Germinal center (tissue), 1 donor: ENCODE measurements around the gene PIWIL4.
A peak's percentile ranks its signal among the peaks of the same experiment; 100 is the strongest.

ENCODE experiments used
- DNase-seq: peaks from one replicate; pipeline ENCODE4 v3.0.0; 2012; ENCODE audit warnings: mixed read lengths, low spot score

The PIWIL4 gene

DNA sequence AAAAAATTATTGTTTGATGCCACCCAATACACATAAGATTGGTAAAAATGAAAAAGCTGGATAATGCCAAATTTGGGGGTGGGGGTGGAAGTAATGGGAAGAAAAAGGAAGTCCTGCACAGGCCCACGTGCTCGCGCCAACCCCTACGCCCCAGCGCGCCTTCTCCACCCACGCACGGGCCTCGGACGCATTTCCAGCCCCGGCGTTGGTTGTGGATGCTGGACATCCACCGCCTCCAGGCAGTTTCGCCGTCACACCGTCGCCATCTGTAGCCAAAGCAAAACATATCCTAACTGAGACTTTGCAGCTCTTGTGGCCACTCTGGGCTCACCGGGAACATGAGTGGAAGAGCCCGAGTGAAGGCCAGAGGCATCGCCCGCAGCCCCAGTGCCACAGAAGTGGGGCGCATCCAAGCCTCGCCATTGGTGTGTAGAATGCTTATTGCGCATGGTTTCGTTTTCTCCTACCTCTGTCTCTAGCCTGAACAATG is at the start of gene PIWIL4:
PIWIL4 (plus strand) TSS at position 188 of the 490 bp plus-strand sequence; CDS start at position 339, 151 bp downstream.
- no peak for DNase-seq

DNA sequence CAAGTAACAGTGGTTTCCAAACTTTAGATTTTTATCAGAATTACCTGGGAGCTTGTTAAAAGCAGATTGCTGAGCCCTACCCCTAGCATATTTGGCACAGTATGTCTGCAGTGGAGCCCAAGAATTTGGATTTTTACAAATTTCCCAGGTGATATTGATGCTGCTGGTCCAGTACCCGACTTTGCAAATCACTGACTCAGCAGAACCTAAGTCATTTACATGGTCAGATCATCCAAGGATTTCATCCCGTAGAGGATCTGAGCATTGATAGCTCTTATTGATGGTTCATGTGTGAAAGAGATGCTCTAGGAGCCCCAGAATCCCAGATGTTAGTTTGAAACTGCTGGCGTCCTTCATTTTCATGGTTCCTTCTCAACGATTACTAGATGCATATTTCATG is 48.9 kb upstream of the PIWIL4 start:
- no peak for DNase-seq

DNA sequence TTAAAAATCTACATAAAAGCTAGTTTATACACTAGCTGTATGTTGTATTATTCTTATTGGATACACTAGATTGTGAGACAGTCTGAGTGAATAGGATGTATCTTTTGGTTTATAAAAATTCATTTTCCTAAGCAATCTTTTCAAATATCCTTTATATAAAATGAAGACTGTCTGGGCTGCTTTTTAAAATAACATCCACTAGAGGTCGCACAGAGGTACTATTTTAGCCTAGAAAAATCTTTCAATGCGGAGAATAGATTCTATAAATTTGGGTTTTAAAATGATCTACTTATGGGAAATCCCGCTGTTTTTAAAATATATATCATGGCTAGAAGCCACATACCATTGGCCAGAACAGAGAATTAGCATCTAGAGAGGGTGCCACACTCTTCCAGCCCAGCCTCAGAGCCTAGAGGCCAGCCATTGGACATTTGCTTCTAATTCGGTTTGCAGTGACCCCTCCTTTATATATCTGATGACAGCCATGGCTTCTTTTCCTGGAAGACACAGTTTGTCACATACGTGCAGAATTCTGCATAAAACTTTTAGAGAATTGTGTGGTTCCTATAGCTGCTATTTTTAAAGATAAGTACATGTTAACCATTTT is 47.6 kb upstream of the PIWIL4 start:
- DNase-seq, result peak; percentile 22

DNA sequence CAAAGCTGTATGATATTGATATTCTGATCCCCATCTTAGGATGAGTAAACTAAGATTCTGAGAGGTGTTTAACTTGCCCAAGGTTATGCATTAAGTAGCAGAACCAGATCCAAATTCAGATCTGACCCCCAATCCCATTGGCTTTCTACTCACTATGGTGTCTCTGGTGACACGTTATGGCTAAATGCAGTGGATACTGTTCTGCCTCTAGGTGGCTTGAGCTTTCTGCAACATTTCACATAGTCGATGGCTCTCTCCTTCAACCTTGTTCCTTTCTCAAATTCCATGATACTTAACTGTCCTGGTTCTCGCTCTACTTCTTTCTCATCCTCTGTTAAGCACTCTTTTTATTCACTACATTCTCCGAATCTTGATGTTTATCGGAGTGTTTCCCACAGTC is 45.5 kb upstream of the PIWIL4 start:
- DNase-seq, result no peak

DNA sequence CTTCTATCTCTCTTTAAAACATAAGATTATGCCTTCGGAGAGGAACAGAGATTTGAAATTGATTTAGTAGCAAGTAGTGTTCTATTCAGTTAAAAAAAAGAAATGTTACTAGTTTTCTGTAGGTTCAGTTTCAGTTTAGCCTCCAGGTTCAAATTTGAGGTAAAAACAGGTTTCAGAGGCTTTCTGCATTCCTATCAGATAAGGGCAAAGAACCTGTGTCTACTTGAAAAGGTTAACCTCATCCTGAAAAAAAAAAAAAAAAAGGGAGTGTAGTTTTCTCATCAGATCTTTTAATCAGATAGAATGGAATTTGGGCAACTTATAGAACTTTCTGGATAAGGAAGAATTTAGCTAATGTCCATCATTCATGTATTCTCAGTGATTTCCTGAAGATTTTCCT is 42.8 kb upstream of the PIWIL4 start:
- no peak for DNase-seq

DNA sequence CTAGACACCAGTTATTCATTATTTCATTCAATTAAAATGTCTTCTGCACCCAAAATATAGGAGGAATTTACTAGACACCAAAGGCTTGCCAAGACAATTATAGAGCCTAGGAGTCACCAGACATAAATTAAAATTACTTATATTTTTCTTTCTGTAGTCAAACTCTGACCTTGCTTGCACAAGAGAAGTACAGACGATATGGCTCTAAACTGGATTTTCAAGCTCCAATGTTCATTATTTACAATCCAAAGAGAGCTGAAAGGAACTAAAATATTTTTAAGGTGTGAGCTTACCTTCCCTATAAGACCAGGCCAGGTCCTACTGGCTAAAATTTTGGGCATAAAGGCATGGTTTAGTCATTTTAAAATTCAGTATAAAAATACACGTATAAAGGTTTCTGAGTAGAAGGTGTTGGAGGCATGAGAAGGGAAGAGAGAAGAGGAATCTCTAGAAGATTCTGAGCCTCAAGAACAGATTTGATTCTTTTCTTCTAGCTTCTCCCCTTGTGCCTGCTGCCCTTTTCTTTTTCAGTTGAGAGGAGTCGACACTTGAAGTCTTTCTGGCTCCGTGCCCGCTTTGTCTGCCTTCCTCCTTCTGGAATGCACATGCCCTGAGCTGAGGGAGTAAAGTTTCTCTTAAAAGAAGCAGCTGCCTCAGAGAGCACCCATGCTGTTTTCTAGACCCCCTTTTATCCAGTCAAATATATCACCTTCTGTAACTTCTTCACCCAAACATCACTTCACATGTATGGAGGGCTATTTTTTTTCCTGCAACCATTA is 41.4 kb upstream of the PIWIL4 start:
- no peak for DNase-seq

DNA sequence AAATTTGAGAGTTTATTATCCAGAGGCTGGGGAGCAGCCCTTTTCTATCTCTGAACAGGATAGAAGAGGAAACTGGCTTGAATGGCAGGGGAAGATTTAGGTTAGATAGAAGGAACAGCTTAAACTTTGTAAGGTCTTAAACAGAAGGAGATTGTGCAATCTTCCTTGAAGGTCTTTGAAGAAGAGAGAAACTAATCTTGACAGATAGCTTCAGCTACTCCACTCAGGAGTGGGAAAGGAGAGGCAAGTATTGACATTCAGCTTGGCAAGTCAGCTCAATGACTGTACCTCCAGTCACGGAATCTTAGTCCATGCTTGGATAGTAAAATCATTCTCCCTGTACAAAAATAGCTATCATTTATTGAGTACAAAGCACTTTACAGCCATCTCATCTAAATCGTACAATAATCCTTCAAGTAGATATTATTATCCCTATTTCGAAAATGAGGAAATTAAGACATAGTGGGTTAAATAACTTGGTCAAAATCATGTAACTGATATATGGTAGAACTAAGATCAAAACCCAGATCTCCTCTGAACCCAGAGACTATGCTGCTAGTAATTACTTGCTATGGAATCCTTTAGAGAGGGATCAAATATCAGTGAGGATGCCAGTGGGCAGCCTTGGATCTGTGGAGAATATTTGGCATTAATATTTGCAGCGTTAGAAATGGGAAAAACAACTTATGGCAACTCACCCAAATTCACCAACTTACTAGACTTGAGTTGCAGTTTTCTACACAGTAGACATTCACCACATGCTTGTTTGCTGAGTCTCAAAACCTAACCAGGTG is 40.3 kb upstream of the PIWIL4 start:
- no peak for DNase-seq

DNA sequence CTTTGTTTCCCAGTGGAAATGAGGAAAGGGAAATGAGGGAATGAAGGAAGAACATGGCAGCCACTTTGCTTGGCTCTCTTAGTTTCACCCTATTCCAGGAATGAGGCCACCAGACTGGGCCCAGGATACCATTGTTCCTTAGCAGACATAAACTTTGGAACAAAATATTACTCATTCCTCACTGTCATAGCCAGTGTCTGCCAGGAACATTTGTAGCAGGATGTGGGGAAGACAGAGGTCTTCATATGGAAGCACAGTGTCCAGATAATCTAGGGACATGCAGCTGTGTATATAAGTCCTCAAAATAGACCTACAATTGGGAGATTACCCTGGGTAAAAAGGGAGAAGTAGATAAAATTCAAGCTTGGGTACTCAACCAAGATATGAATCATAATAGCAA is 38.6 kb upstream of the PIWIL4 start:
- no peak for DNase-seq

DNA sequence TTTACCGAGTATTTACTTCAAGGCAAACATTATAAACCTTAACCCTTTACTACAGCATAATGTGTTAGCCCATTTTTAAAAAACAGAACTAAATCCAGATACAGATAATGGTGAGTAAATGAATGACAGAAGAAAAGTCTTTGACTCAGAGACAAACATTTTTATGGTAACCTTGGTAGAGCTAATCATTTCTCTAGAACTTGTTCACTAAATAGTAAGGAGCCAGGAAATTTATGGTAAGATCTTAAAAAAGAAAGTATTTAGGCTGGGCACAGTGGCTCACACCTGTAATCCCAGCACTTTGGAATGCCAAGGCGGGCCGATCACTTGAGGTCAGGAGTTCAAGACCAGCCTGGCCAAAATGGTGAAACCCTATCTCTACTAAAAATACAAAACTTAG is 35.0 kb upstream of the PIWIL4 start:
- no peak for DNase-seq

DNA sequence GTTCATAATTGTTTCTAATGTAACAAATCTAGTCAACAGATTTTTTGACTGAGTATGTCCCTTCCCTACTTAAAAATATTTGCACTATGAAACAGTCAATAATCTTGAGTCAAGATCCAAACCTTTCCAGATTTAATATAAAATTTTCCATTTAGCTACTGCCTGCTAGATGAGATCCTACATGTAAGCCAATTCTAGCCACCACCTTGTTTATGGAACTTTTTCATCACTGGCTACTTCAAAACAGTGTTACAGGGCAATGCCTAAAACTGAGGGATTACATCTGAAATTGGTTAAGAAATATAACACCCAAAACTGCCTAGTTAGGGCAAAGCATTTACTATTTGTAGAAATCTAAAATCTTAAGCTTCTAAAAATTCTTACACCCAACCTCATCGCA is 34.0 kb upstream of the PIWIL4 start:
- DNase-seq, result no peak

DNA sequence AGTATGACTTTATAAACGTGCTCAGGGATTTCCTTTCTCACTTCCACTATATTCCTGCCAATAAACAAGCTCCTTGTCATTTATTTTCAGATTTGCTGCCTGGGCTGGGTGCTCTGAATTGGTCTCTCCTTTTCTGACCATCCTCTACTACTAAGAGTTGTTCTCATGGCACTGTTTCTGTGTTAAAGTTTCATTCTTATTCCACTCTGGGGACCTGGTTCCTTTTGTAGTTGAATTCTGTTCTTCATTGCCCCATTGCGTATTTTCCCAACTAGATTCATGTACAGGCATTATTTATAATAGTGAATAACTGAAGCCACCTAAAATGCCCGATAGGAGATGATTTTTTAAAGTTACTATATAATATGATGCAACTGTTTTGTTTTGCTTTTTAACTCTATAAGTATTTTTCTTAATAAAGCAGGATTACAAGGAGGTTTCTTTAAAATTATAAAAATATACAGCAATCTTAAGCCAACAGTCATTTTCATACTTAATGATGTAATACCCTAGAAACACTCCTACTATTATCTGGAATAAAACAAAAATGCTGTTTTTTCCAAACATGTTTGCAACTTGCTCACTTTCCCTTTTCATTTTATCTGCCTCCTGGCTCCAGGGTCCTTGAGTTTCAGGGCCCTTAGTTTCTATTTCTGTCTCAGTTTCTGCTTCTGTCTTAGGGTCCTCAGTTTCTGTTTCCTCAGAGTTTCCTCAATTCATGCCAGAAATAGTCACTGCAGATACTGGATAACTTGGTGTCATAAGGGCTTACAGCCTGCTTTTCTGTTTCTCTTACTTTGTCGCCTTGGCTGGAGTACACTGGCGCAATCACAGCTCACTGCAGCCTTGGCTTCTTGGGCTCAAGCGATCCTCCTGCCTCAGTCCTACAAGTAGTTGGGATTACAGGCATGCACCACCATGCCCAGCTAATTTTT is 33.2 kb upstream of the PIWIL4 start:
- no peak for DNase-seq

DNA sequence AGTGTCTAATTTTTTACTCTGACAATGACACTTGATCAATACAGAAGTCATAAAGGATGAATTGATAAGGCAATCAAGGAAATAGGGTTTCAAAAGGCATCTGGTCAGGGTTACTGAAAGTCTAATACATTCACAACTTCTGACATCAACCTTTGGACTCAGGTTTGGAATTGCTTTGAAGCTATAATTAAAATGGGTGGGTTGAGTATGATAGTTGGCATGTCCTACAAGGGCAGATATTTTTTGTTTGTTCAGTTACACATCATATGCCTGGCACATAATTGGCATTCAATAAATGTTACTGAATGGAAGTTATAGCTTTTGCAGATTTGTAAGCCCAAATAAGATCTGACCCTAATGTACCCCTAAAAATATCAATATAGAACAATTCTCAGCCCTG is 30.8 kb upstream of the PIWIL4 start:
- no peak for DNase-seq

DNA sequence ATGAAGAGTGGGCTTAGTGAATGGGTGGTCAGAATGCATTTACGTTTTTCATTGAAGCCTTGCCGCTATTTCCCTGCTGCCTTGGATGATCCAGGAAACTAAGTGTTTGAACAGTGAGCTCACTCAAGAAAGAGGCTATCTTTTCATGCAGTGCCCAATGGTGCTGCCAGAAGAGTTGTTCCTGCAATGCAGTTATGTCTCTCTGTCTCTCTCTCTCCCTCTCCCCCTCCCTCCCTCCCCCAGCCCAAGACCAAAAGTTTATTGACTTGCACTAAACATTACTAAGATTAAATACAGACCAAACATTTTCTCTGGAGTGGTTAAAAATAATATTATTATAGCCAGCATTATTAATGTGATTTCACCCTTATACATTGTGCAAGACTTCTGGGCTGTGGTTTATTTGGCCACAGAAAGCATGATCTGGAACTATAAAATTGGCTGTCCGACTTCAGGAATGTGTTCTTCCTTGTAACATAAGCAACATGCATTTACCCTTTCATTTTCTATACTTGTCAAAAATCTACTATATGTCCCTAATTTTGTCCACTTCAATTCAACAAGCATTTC is 30.1 kb upstream of the PIWIL4 start:
- no peak for DNase-seq

DNA sequence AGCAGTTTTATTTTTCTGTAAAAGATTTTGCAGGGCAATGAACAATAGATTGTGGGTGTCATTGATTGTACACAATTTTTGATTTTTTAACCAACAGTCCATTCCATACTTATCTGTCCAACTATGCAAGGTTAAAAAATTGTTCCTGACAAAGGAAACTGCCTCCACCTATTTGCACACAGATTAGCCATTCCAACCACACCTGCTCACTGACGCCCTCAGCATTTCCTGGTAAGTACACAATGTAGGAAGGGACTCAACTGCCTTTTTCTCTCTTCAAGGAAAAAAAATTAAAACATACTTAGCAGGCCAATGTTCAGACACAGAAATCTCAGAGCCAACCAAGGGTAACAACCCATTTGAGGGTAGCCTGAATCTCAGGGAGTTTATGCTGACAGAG is 27.7 kb upstream of the PIWIL4 start:
- DNase-seq, result no peak

DNA sequence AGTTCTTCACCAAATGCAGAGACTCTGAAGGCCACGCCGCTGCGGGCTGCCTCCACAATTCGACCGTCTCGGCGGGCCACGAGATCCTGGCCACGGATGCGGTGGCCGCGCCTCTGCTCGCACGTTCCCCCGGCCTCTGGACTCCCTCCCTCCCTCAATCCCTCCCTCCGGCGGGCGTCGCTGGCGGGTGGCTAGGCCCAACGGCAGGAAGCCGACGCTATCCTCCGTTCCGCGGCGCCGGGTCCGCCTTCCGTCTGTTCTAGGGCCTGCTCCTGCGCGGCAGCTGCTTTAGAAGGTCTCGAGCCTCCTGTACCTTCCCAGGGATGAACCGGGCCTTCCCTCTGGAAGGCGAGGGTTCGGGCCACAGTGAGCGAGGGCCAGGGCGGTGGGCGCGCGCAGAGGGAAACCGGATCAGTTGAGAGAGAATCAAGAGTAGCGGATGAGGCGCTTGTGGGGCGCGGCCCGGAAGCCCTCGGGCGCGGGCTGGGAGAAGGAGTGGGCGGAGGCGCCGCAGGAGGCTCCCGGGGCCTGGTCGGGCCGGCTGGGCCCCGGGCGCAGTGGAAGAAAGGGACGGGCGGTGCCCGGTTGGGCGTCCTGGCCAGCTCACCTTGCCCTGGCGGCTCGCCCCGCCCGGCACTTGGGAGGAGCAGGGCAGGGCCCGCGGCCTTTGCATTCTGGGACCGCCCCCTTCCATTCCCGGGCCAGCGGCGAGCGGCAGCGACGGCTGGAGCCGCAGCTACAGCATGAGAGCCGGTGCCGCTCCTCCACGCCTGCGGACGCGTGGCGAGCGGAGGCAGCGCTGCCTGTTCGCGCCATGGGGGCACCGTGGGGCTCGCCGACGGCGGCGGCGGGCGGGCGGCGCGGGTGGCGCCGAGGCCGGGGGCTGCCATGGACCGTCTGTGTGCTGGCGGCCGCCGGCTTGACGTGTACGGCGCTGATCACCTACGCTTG is 23.2 kb upstream of the PIWIL4 start, which contains the start of gene FUT4:
FUT4 (plus strand) TSS at position 227 of the 951 bp plus-strand sequence; CDS start at position 440, 213 bp downstream.
- DNase-seq, result peak; percentile 70

DNA sequence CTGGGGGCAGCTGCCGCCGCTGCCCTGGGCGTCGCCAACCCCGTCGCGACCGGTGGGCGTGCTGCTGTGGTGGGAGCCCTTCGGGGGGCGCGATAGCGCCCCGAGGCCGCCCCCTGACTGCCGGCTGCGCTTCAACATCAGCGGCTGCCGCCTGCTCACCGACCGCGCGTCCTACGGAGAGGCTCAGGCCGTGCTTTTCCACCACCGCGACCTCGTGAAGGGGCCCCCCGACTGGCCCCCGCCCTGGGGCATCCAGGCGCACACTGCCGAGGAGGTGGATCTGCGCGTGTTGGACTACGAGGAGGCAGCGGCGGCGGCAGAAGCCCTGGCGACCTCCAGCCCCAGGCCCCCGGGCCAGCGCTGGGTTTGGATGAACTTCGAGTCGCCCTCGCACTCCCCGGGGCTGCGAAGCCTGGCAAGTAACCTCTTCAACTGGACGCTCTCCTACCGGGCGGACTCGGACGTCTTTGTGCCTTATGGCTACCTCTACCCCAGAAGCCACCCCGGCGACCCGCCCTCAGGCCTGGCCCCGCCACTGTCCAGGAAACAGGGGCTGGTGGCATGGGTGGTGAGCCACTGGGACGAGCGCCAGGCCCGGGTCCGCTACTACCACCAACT is 22.4 kb upstream of the PIWIL4 start:
- DNase-seq, result no peak

DNA sequence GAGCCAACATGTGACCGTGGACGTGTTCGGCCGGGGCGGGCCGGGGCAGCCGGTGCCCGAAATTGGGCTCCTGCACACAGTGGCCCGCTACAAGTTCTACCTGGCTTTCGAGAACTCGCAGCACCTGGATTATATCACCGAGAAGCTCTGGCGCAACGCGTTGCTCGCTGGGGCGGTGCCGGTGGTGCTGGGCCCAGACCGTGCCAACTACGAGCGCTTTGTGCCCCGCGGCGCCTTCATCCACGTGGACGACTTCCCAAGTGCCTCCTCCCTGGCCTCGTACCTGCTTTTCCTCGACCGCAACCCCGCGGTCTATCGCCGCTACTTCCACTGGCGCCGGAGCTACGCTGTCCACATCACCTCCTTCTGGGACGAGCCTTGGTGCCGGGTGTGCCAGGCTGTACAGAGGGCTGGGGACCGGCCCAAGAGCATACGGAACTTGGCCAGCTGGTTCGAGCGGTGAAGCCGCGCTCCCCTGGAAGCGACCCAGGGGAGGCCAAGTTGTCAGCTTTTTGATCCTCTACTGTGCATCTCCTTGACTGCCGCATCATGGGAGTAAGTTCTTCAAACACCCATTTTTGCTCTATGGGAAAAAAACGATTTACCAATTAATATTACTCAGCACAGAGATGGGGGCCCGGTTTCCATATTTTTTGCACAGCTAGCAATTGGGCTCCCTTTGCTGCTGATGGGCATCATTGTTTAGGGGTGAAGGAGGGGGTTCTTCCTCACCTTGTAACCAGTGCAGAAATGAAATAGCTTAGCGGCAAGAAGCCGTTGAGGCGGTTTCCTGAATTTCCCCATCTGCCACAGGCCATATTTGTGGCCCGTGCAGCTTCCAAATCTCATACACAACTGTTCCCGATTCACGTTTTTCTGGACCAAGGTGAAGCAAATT is 21.7 kb upstream of the PIWIL4 start:
- no peak for DNase-seq

DNA sequence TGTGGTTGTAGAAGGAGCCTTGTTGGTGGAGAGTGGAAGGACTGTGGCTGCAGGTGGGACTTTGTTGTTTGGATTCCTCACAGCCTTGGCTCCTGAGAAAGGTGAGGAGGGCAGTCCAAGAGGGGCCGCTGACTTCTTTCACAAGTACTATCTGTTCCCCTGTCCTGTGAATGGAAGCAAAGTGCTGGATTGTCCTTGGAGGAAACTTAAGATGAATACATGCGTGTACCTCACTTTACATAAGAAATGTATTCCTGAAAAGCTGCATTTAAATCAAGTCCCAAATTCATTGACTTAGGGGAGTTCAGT is 21.1 kb upstream of the PIWIL4 start:
- DNase-seq, result no peak

DNA sequence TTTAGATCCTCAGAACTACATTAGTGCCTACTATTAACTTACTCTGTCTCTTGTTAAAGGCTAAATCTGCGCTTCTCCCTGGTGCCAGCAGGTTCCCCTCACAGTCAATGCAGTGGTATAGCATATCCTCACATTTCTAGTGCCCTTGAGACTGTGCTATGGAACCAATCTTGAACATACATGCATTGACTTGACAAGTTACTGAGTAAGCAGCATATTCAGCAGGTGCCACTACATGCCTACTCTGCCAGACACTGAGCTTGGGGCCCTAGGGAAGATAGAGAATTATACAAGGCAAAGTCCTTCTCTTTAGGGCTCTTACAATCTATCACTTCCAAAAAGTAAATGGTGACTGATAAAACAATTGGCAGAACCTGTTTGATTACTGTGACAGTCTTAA is 20.3 kb upstream of the PIWIL4 start:
- DNase-seq, result no peak
